ENCODE results near the gene INS. TPM values are rescaled to one million over a fixed set of nuclear protein-coding genes. Genes with fewer than 3 reads are reported as not detected.

Gene INS
- total and polyA plus RNA-seq, 2 of the 8 experiments (the other 6 are each of a cell fraction or from before 2014, with no cell fraction given) = not detected

DNA sequence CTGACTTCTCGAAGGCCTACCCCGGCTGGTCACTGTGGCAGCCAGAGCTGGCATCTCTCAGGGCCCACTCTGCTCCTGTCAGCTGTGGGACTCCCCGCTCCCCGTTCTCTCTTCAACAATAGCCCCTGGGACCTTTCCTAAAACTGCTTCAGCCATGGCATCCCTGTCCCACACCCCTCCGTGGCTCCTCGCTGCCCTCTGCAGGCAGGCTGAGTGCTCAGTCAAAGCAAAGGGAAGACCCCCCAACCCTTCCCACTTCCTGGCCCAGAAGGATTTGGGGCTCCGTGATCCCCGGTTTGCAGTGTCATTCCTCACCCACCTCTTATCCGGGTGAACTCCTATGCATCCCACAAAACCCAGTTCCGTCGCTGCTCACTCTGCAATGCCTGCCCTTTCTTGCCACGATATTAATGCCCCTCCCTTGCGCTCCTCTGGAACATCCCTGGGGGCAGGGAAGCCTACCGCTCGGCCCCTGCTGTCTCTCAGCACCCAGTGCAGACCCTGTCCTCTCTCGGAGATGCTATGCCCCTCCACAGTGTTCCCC, 12.2 kb upstream of the INS start:
- FAIRE-seq (no peak), DNase-seq (ENCODE audit: low read depth in 1 of 2, low spot score in 2 of 2) (peak in 1 of 2 experiments; percentile 79)
- H2BK120ac ChIP-seq (replicated peaks; ENCODE audit: low read depth, low read length) = no peak overlapping the region
- no peak overlapping the region for H4K91ac ChIP-seq (replicated peaks; ENCODE audit: insufficient read length, low read length)
- H3K23me2 ChIP-seq (ENCODE audit: low read depth, low read length) = no peaks in the 10 kb centered on the region
- no peaks in the 10 kb centered on the region; a peak in 1 of 8 replicates for H3K36me3 ChIP-seq (ENCODE audit: control insufficient read depth in 2 of 4, insufficient read depth in 4 of 4, low read length in 3 of 4)
- H4K8ac ChIP-seq (ENCODE audit: extremely low read depth, insufficient read depth, low read length) = no peak overlapping the region
- 71% methylated on average over 16 of the region's 16 CpGs; no CpG with 5 or more reads in 1 of the 2 experiments for whole genome bisulfite sequencing, 2 experiments (ENCODE audit: extremely low coverage in 1 of 2, insufficient coverage in 1 of 2, insufficient read length in 1 of 2, insufficient replicate concordance in 2 of 2, low coverage in 1 of 2, low lambda C conversion rate in 2 of 2, missing lambda C conversion rate in 1 of 2)
- H2AK5ac ChIP-seq (ENCODE audit: low read depth, low read length) = no peak overlapping the region
- no peak overlapping the region for H3K18ac ChIP-seq (ENCODE audit: extremely low read depth, low read length)
- peaks cover 0 to 6% of the 10 kb centered on the region in 2 experiments for H4K20me1 ChIP-seq (replicated peaks in 1 of 2; ENCODE audit: control insufficient read depth in 1 of 2, insufficient read depth in 2 of 2, low read length in 2 of 2)
- H3K14ac ChIP-seq (ENCODE audit: insufficient read length) = no peak overlapping the region
- H3K4me2 ChIP-seq (ENCODE audit: insufficient read depth in 1 of 2, low read depth in 2 of 2, low read length in 2 of 2) = no peak overlapping the region
- no peak overlapping the region for H2BK15ac ChIP-seq (ENCODE audit: low read length)
- no peaks in the 10 kb centered on the region for H3K9me3 ChIP-seq (ENCODE audit: insufficient read depth in 2 of 2, low read depth in 1 of 2, low read length in 1 of 2)
- no peak overlapping the region; the same call in 1 of the 2 replicates for H2BK12ac ChIP-seq (ENCODE audit: low read depth, low read length)
- no peak overlapping the region for H3K23ac ChIP-seq (ENCODE audit: insufficient read length)
- H3K27ac ChIP-seq (ENCODE audit: low read depth, low read length) = no peak overlapping the region
- peaks cover 0 to 3% (median 1%) of the 10 kb centered on the region in 4 experiments; a peak in 1 of 7 replicates for H3K4me1 ChIP-seq (replicated peaks in 1 of 4; ENCODE audit: control insufficient read depth in 3 of 4, insufficient read depth in 4 of 4, low read length in 3 of 4)
- no peak overlapping the region for H3K9ac ChIP-seq (replicated peaks in 1 of 4; ENCODE audit: extremely low read depth in 1 of 4, low read depth in 3 of 4, low read length in 3 of 4)
- H3K56ac ChIP-seq (replicated peaks; ENCODE audit: insufficient read length, low read depth, low read length) = no peak overlapping the region
- CTCF ChIA-PET (ENCODE audit: partially characterized antibody) = interaction anchor here (0.7 to 20.6 kb wide), 8 partner anchors 9 to 245 kb away, joined by 3 to 244 read pairs (median 5); partner anchors contain the start of gene INS
- H2BK20ac ChIP-seq (ENCODE audit: low read length) = no peak overlapping the region
- no peak overlapping the region for H4K5ac ChIP-seq (ENCODE audit: insufficient read length, low read depth, low read length)
- H2AFZ ChIP-seq (ENCODE audit: low read length) = no peak overlapping the region
- no peak overlapping the region for H3K4me3 ChIP-seq (ENCODE audit: extremely low read depth in 1 of 4, insufficient read depth in 2 of 4, low read depth in 3 of 4, low read length in 4 of 4)
- H3K27me3 ChIP-seq (replicated peaks in 1 of 4; ENCODE audit: control insufficient read depth in 3 of 4, extremely low read depth in 1 of 4, insufficient read depth in 3 of 4, low read length in 3 of 4) = no peaks in the 10 kb centered on the region
- no peaks in the 10 kb centered on the region for H3K79me2 ChIP-seq (ENCODE audit: control insufficient read depth in 1 of 2, insufficient read depth in 2 of 2, low read length in 2 of 2)
- no peaks in the 10 kb centered on the region for H3K79me1 ChIP-seq (ENCODE audit: low read depth, low read length)
- H3K4ac ChIP-seq (replicated peaks; ENCODE audit: insufficient read length, low read depth, low read length) = no peak overlapping the region
- H2BK5ac ChIP-seq (ENCODE audit: low read depth, low read length) = no peak overlapping the region
- POLR2A ChIA-PET (ENCODE audit: partially characterized antibody) = interaction anchor here (0.8 kb wide), 1 partner anchor 20 kb away, joined by 3 read pairs; no protein-coding TSS in a partner anchor
- TF ChIP-seq SRF (IDR thresholded peaks at IDR 0.05; ENCODE audit: low read depth, low read length) (no peak), CTCF (IDR thresholded peaks at IDR 0.05; ENCODE audit: control extremely low read depth in 1 of 3, insufficient read depth in 1 of 3, low read depth in 1 of 3, low read length in 3 of 3) (peak in 2 of 3 experiments; percentile 58 to 82; a peak in 3 of 4 replicates), CREB1 (IDR thresholded peaks at IDR 0.05) (no peak)

Data from H1 (cell line).